A673 (cell line): ENCODE measurements around the gene SYT8.

Source experiments
- EZH2 ChIP-seq: fragments of 200-600 bp; sonication (generic); IDR thresholded peaks from 2 replicates; pipeline ENCODE4 v1.6.1; 2017; ENCODE audit warnings: borderline replicate concordance, low read depth, mild to moderate bottlenecking, mixed read lengths, antibody characterized with exemption, low read length; ENCODE audit not compliant: poor library complexity, severe bottlenecking
- TF ChIP-seq, protein P1 (sequence below): fragments of 300-800, 200-600 bp; sonication (generic); conservative IDR thresholded peaks from 2 replicates; pipeline ENCODE4 v1.5.1; 2017; ENCODE audit warnings: low read depth, mild to moderate bottlenecking, antibody characterized with exemption, low read length, moderate library complexity, mixed read lengths

DNA sequence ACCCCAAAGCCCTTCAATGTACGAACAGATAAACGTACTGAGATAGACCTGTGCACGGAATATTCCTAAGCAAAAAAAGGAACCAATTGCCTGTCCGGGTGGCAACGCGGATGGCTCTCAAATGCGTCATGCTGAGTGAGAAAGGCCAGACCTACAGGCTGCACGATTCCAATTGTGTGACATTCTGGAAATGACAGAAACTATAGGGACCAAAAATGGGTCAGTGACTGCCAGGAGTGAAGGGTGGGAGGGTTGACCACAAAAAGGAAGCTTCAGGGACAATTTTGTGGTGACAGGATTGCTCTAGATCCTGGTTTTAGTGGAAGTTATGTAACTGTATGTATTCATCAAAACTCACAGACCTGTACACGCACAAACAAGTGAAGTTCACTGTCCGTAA lies 24.0 kb upstream of the SYT8 start:
- TF ChIP-seq, protein P1, sequence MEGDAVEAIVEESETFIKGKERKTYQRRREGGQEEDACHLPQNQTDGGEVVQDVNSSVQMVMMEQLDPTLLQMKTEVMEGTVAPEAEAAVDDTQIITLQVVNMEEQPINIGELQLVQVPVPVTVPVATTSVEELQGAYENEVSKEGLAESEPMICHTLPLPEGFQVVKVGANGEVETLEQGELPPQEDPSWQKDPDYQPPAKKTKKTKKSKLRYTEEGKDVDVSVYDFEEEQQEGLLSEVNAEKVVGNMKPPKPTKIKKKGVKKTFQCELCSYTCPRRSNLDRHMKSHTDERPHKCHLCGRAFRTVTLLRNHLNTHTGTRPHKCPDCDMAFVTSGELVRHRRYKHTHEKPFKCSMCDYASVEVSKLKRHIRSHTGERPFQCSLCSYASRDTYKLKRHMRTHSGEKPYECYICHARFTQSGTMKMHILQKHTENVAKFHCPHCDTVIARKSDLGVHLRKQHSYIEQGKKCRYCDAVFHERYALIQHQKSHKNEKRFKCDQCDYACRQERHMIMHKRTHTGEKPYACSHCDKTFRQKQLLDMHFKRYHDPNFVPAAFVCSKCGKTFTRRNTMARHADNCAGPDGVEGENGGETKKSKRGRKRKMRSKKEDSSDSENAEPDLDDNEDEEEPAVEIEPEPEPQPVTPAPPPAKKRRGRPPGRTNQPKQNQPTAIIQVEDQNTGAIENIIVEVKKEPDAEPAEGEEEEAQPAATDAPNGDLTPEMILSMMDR: no peak
- TF ChIP-seq EZH2: no peak
